Middle frontal gyrus (tissue), 1 donor: ENCODE data around the gene FAM81B.

Experiments used
- DNase-seq: peaks from one replicate; pipeline ENCODE4 v3.0.0-alpha.2; 2015; ENCODE audit warnings: low spot score; ENCODE audit errors: extremely low spot score

FAM81B gene

DNA sequence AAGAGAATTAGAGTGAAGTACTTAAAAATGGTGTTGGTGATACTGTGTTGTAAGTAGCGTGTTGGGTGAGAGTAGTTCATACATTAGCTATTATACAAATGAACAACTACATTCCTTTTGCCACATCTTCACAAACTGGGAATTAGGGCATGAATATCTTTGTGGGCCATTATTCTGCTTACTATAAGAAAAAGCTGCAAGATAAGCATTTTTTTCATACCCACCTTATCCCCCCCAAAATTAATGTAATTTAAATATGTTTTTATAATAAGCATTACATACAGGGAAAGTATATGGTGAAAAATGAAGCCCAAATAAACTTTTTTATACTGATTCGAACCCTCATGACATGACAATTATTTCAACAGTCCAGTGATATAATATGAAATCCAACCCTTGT lies 69.5 kb downstream of the FAM81B start:
- no peak for DNase-seq

DNA sequence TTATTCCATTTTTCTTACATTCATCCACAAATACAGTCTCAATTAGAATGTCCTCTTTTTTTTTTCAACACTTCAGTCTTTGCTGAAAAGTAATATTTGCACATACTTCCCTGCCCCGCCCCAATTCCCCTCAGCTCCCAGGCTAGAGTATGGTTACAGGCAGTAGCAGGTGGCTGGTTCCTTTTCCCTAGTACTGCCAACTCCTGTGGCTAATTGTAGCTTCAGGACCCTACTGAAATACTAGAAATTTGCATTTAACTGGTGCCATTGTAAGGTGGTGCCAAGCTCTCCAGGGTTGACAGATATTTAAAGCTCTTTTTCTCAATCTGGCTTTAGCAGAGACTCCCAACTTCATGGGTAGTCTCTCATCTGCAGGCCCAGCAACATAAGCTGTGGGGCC lies 80.3 kb downstream of the FAM81B start:
- DNase-seq: no peak

DNA sequence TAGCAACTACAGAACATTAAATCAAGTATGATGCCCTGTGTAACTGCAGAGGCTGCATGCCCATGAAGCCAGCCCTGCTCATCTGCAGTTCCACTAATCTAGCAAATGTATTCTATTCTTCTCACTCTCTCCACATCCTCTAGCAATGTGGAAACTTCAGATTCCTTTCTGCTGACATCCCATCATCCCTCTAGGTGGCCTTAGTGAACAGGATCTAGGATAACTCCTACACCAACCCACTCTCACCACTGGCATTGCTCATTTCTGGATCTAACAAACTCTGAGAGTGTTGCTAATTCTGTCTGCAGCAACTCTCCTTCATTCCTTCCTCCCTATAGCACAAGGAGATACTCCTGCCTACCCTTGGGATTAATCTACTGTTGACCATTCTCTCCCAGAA lies 80.8 kb downstream of the FAM81B start:
- no peak for DNase-seq

DNA sequence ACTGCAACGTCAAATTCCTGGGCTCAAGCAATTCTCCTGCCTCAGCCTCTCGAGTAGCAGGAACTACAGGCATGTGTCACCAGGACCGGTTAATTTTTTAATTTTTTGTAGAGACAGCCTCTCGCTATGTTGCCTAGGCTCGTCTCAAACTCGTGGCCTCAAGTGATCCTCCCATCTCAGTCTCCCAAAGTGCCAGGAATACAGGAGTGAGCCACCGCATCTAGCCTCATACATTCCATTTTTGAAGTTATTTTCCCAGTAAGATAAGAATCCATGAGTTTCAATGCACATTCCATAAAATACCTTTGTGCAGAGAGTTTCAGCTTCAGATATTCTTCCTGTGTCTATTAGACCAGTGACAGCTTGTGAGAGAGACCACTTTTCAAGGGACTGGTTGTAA lies 93.3 kb downstream of the FAM81B start:
- no peak for DNase-seq

DNA sequence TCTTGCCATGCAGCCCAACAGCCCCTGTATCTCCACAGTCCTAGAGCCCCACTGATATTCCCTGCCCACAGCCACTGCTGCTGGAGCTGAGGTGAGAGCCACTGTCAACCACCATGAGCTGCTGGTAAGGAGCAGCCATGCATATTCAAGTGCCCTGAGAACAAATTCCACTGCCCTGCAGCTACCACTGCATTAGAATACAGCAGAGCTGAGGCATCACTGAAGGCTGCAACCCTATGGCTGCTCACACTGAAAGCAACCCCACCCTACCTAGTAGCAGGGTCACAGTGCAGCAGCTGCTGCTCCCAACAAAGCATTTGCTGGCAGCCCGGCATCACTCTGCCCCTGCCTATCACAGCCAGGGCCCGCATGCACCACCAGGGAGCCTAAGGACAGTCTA lies 95.0 kb downstream of the FAM81B start:
- no peak for DNase-seq

DNA sequence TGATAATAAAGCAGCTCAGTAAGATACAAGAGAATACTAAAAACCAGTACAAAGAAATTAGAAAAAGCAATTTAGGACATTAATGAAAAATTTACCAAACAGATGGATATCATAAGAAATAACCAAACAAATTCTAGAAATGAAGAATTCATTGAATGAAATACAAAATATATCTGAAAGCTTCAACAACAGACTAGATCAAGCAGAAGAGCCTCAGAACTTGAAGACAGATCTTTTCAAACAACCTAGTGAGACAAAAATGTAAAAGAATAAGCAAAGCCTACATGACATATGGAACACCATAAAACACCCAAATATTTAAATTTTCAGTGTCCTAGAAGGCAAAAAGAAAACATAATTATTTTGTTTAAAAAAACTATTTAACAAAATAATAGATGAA lies 96.7 kb downstream of the FAM81B start:
- DNase-seq: no peak
